BLaER1 (cell line): Measurements from ENCODE around the gene CCZ1.
"Not testable (repeated sequence)": the region's sequence is repeated elsewhere in the genome, so short reads cannot be mapped to it uniquely, and the experiment has no call there.

Source experiments
- H3K27ac ChIP-seq: shearing (Covaris generic); formaldehyde crosslinking; 2 replicates; pipeline ENCODE4 v1.8.1; 2022
- H3K27me3 ChIP-seq: shearing (Covaris generic); formaldehyde crosslinking; 2 replicates; pipeline ENCODE4 v1.8.1; 2022
- H3K36me3 ChIP-seq: shearing (Covaris generic); formaldehyde crosslinking; 2 replicates; pipeline ENCODE4 v1.8.1; 2022
- H3K4me1 ChIP-seq: shearing (Covaris generic); formaldehyde crosslinking; 2 replicates; pipeline ENCODE4 v1.8.1; 2022
- H3K4me2 ChIP-seq: shearing (Covaris generic); formaldehyde crosslinking; 2 replicates; pipeline ENCODE4 v1.8.1; 2022
- H3K4me3 ChIP-seq: shearing (Covaris generic); formaldehyde crosslinking; 2 replicates; pipeline ENCODE4 v1.8.1; 2022
- H3K9ac ChIP-seq: shearing (Covaris generic); formaldehyde crosslinking; 2 replicates; pipeline ENCODE4 v1.8.1; 2022
- H3K9me3 ChIP-seq: shearing (Covaris generic); formaldehyde crosslinking; 2 replicates; pipeline ENCODE4 v1.8.1; 2022
- H4K20me1 ChIP-seq: shearing (Covaris generic); formaldehyde crosslinking; 2 replicates; pipeline ENCODE4 v1.8.1; 2022
- Cebpa-rat ChIP-seq: shearing (Covaris generic); IDR thresholded peaks from 2 replicates; pipeline ENCODE4 v1.8.1; 2022

CCZ1 gene

DNA sequence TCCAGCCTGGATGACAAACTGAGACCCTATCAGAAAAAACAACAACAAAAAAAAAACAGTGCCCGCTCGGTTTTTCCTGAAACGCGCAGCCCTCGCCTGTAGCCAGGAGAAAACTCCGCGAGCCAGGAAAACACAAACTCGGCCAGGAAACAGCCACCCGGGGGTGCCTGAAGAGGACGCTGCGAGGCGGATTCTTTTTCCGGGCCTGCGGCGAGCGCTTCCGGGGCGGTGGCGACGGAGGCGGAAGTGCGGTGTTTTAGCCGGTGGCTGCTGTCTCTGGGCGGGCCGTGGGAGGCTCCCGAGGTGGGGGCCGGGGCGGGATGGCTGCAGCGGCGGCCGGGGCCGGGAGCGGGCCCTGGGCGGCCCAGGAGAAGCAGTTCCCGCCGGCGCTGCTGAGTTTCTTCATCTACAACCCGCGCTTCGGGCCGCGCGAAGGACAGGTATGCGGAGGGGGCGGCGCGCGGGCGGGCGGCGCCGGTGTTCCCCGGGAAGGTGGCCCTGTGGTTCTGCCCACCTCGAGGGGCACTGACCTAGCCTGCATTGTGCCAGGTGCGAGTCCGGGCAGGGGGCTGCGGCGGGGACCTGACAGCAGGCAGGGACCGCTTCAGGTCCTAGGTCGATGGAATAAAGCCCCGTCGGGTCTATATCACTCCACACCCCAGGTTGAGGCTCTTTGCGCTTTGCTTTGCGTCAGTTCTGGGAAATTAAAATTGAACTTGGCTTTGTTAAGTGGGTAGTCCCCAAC lies at the start of gene CCZ1:
CCZ1 (plus strand) TSS at position 254 of the 745 bp plus-strand sequence; CDS start at position 321, 67 bp downstream.
- H3K9ac ChIP-seq = 0 out of 2 replicates have a peak within 1 kb of the TSS, but pooled peaks have one; percentile 60
- H3K4me2 ChIP-seq = peak within 1 kb of the TSS; percentile 52
- not testable (repeated sequence) for H3K27ac ChIP-seq

DNA sequence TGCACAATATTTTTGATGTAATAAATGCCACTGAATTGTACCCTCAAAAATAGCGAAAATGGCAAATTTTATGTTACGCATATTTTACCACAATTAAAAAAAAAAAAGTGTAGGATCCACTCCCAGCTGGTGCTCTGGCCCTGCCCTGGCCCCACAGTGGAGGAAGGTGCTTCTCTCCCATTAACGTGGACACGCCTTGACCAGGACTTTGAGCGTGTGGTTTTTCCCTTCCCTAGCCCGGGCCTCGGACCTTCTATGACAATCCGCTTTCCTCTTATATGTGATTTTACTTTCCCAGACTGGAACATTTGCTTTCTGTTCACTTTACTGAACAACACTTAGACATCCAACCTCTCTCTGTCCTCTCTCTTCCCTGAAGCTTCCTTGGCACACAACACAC lies 47.6 kb upstream of the CCZ1 start:
- no peak overlapping the region for H3K27ac ChIP-seq
- no peaks in the 10 kb centered on the region for H3K36me3 ChIP-seq
- H3K4me1 ChIP-seq = peaks cover 16% of the 10 kb centered on the region
- H3K4me2 ChIP-seq = no peak overlapping the region
- no peaks in the 10 kb centered on the region for H3K9me3 ChIP-seq
- no peak overlapping the region for H3K9ac ChIP-seq
- no peak for TF ChIP-seq Cebpa-rat
- no peak overlapping the region for H3K4me3 ChIP-seq
- H4K20me1 ChIP-seq = no peaks in the 10 kb centered on the region
- no peaks in the 10 kb centered on the region for H3K27me3 ChIP-seq

More for the DNA sequence above, at the start of gene CCZ1:
- H3K4me3 ChIP-seq = peak within 1 kb of the TSS; percentile 61
- H3K27me3 ChIP-seq, H3K9me3 ChIP-seq, H4K20me1 ChIP-seq, H3K4me1 ChIP-seq: not testable (repeated sequence)
- H3K36me3 ChIP-seq = 0 out of 2 replicates have a peak, but pooled peaks cover 11% of the 10 kb centered on the region

DNA sequence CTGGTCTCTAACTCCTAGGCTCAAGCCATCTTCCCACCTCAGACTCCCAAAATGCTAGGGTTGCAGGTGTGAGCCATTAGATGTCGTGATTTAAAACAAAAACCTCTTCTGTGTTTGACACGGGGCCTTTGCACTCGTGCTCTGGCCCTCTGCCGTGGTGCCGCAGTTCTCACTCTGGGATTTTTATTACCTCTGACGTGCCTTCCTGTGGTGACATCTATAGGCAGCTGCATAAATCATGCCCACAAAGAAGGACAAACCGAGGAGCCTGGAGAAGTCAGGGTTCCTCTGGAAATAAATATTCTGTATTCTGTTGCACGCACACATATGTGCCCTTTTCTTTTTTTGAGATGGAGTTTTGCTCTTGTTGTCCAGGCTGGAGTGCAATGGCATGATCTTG lies 43.8 kb upstream of the CCZ1 start:
- no peak overlapping the region for H3K4me2 ChIP-seq
- H3K9me3 ChIP-seq = no peaks in the 10 kb centered on the region
- no peak for TF ChIP-seq Cebpa-rat
- no peak overlapping the region for H3K9ac ChIP-seq
- H3K36me3 ChIP-seq = no peaks in the 10 kb centered on the region
- no peak overlapping the region for H3K27ac ChIP-seq
- H3K4me1 ChIP-seq = peaks cover 16% of the 10 kb centered on the region
- no peak overlapping the region for H3K4me3 ChIP-seq
- no peaks in the 10 kb centered on the region for H3K27me3 ChIP-seq
- H4K20me1 ChIP-seq = no peaks in the 10 kb centered on the region

DNA sequence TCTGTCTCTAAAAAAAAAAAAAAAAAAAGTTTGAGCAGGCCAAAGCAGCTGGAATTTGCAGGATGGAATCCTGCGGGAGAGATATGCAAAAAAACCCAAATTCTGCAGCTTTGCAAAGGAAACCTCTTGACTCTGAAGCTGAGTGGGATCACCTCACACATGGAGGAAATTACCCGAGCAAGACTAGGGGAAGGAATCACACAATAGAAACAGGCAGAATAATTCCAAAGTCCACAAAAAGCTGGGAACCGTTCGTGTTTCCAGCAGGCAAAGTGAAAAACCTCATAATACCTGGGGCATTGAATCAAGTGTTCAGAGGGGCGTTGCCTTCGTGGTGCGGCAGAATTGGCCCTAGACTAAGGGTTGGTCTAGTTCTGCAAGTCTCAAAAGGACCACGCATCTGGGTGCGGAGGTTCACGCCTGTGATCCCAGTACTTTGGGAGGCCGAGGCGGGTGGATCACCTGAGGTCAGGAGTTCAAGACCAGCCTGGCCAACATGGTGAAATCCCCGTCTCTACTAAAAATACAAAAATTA lies 41.4 kb upstream of the CCZ1 start:
- not testable (repeated sequence) for H4K20me1 ChIP-seq, H3K36me3 ChIP-seq, H3K9me3 ChIP-seq, H3K4me3 ChIP-seq, H3K27me3 ChIP-seq, H3K4me2 ChIP-seq, H3K27ac ChIP-seq, H3K4me1 ChIP-seq, H3K9ac ChIP-seq

DNA sequence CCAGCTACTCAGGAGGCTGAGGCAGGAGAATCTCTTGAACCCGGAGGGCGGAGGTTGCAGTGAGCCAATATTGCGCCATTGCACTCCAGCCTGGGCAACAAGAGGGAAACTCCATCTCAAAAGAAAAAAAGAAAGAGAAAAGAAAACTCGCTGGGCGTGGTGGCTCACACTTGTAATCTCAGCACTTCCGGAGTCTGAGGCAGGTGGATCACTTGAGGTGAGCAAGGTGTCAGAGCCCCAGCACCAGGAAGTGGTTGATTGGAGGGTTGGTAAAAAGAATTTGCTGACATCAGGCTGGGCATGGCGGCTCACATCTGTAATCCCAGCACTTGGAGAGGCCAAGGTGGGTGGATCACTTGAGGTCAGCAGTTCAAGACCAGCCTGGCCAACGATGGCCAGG lies 40.0 kb upstream of the CCZ1 start:
- H3K9ac ChIP-seq, H3K27ac ChIP-seq, H3K27me3 ChIP-seq, H3K4me3 ChIP-seq, H3K36me3 ChIP-seq, H3K9me3 ChIP-seq, H4K20me1 ChIP-seq, H3K4me2 ChIP-seq, H3K4me1 ChIP-seq: not testable (repeated sequence)

DNA sequence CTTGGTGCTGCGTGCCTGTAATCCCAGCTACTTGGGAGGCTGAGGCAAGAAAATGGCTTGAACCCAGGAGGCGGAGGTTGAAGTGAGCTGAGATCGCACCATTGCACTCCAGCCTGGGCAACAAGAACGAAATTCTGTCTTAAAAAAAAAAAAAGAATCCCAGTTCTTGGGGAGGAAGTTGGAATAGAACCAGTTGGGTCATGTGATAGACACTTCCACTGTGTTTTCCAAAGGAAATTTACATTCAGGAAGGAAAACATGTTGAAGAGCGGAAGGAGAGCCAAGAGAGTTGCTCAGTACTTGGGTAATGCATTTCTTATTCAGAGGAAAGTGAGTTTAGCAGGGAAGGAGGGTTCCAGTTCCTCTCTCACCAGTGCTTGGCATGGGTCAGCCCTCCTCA lies 37.3 kb upstream of the CCZ1 start:
- not testable (repeated sequence) for H3K4me1 ChIP-seq, H3K27me3 ChIP-seq, H3K27ac ChIP-seq, H3K4me2 ChIP-seq, H3K4me3 ChIP-seq, H3K36me3 ChIP-seq, H3K9ac ChIP-seq, H3K9me3 ChIP-seq, H4K20me1 ChIP-seq

DNA sequence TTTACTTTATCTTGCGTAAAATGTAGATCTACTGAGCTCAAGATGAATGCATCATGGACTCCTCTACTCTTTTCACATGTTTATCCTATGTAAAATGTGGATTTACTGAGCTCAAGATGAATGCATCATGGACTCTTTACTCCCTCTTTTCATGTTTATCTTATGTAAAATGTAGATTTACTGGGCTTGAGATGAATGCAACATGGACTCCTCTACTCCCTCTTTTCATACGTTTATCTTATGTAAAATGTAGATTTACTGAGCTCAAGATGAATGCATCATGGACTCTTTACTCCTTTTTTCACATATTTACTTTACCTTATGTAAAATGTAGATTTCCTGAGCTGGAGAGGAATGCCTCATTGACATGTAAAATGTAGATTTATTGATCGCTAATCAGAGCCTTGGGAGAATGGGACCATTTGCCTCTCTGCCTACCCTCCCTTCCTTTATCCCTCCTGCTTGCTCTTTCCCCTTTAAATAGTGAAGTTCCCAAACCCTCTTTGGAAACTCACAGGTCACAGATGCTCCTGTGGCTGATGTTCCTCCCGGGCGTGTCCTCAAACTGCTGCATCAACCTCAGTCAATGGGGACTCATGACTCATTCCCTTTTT lies 35.7 kb upstream of the CCZ1 start:
- H4K20me1 ChIP-seq, H3K36me3 ChIP-seq, H3K4me1 ChIP-seq, H3K4me2 ChIP-seq, H3K9ac ChIP-seq, H3K27me3 ChIP-seq, H3K9me3 ChIP-seq, H3K27ac ChIP-seq, H3K4me3 ChIP-seq: not testable (repeated sequence)

DNA sequence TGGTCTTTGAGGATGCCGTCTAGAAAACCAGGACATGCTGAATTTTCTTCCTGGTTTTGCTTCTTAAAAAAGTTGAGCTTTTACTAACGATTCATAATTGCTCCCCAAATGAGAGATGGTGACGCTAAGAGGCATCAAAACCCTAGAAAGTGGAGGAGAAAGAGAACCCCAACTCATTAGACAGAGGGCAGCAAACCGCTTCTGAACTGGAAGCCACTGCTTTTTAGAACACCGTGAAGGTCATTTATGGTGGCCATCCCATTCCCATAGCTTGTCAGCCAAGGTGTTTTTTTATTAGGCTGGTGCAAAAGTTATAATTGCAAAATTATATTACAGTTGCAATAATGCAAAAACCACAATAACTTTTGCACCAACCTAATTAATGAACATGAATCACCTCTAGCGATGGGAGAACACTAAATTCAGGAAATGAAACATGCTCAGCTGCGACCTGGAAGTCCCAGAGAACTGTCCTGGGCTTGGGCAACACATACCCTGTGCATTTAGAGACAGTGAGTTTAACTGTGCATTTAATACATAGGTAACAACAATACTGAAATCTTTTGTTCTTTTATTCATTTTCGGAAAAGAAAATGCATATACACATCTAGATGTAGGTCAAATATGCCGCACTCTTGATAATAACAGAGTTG lies 33.1 kb upstream of the CCZ1 start:
- H3K9ac ChIP-seq, H3K9me3 ChIP-seq, H3K27ac ChIP-seq, H3K27me3 ChIP-seq, H4K20me1 ChIP-seq, H3K4me1 ChIP-seq, H3K4me2 ChIP-seq, H3K4me3 ChIP-seq, H3K36me3 ChIP-seq: not testable (repeated sequence)

DNA sequence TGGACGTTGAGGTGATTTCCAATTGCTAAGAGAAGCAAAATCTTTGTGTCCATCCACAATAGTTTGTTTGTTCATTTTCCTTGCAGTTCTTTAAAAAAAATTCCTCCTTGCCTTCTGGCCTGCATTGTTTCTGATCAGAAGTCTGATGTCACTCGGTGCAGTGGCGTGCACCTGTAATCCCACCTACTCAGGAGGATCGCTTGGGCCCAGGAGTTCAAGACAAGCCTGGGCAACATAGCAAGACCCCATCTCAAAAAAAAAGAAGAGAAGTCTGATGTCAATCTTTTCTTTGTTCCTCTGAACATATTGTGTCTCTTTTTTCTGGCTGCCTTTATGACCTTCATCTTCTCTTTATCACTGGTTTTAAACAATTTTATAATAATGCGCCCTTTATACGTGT lies 31.5 kb upstream of the CCZ1 start:
- Histone ChIP-seq H3K27ac (no peak overlapping the region), H3K4me3 (no peak overlapping the region), H3K36me3 (no peaks in the 10 kb centered on the region), H4K20me1 (no peaks in the 10 kb centered on the region), H3K27me3 (no peaks in the 10 kb centered on the region), H3K4me2 (no peak overlapping the region), H3K4me1 (peaks cover 8% of the 10 kb centered on the region; the same call in 1 of the 2 replicates), H3K9ac (no peak overlapping the region), H3K9me3 (no peaks in the 10 kb centered on the region)
- TF ChIP-seq Cebpa-rat = no peak

DNA sequence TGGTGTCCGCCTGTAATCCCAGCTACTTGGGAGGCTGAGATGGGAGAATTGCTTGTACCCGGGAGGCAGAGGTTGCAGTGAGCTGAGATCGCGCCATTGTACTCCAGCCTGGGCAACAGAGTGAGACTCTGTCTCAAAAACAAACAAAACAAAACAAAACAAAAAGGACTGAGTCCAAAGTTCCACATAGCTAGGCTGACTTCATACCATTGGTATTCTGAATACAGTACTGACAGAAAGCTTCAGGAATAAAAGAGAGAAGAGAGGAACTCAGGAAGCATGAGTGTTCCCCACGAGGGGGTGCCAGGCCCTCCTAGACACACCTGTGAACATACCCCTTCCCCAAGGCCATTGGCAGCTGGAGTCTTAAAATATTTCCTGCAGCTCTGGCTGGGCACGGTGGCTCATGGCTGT lies 29.6 kb upstream of the CCZ1 start:
- not testable (repeated sequence) for H3K27me3 ChIP-seq, H3K4me2 ChIP-seq, H3K4me3 ChIP-seq, H3K4me1 ChIP-seq, H3K36me3 ChIP-seq, H4K20me1 ChIP-seq, H3K9ac ChIP-seq, H3K27ac ChIP-seq, H3K9me3 ChIP-seq
